Neural progenitor cell (in vitro differentiated cells): ENCODE measurements around the gene COMMD1. TPM values are rescaled to one million over a fixed set of nuclear protein-coding genes. Genes with fewer than 3 reads are reported as not detected.

Source experiments
- DNase-seq: peaks from one replicate; pipeline ENCODE4 v3.0.0-alpha.2; 2016; ENCODE audit warnings: low spot score
- H2AFZ ChIP-seq: fragments of 200-600 bp; sonication (generic); replicated peaks from 2 replicates; pipeline ENCODE4 v1.6.1; 2016; ENCODE audit warnings: antibody characterized with exemption
- H3F3A ChIP-seq: fragments of 200-600 bp; sonication (generic); 2 replicates; pipeline ENCODE4 v1.6.1; 2016; ENCODE audit warnings: antibody characterized with exemption, low read depth
- H3K27ac ChIP-seq: fragments of 200-600 bp; sonication (generic); 2 replicates; pipeline ENCODE4 v1.5.1; 2016; ENCODE audit warnings: mild to moderate bottlenecking
- H3K27me3 ChIP-seq: fragments of 200-600 bp; sonication (generic); 2 replicates; pipeline ENCODE4 v1.6.1; 2016; ENCODE audit warnings: mild to moderate bottlenecking, moderate library complexity
- H3K36me3 ChIP-seq: fragments of 200-600 bp; sonication (generic); 2 replicates; pipeline ENCODE4 v1.5.1; 2016
- H3K4me1 ChIP-seq: fragments of 200-600 bp; sonication (generic); 2 replicates; pipeline ENCODE4 v1.6.1; 2016; ENCODE audit warnings: mixed run types
- H3K4me2 ChIP-seq: fragments of 200-600 bp; sonication (generic); 2 replicates; pipeline ENCODE4 v1.6.1; 2016
- H3K4me3 ChIP-seq: fragments of 200-600 bp; sonication (generic); 2 replicates; pipeline ENCODE4 v1.5.1; 2016
- H3K79me2 ChIP-seq: fragments of 200-600 bp; sonication (generic); 2 replicates; pipeline ENCODE4 v1.6.1; 2016; ENCODE audit warnings: low read depth
- H3K9ac ChIP-seq: fragments of 200-600 bp; sonication (generic); 2 replicates; pipeline ENCODE4 v1.6.1; 2016
- H3K9me3 ChIP-seq: fragments of 200-600 bp; sonication (generic); 2 replicates; pipeline ENCODE4 v1.5.1; 2016; ENCODE audit warnings: low read depth
- H4K20me1 ChIP-seq: fragments of 200-600 bp; sonication (generic); 2 replicates; pipeline ENCODE4 v1.6.1; 2016; ENCODE audit warnings: low read depth
- H3K27ac Mint-ChIP-seq: 3 replicates; pipeline ENCODE4 v1.8.0; 2021; ENCODE audit warnings: mixed read lengths
- H3K27me3 Mint-ChIP-seq: 2 replicates; pipeline ENCODE4 v1.8.0; 2022; ENCODE audit warnings: low read depth, mild to moderate bottlenecking, inconsistent platforms, moderate library complexity, mixed read lengths; ENCODE audit not compliant: insufficient read depth
- H3K36me3 Mint-ChIP-seq: 3 replicates; pipeline ENCODE4 v1.8.0; 2021; ENCODE audit warnings: mixed read lengths
- H3K4me1 Mint-ChIP-seq: 3 replicates; pipeline ENCODE4 v1.8.0; 2021; ENCODE audit warnings: mixed read lengths
- H3K4me3 Mint-ChIP-seq: 3 replicates; pipeline ENCODE4 v1.8.0; 2021; ENCODE audit warnings: mild to moderate bottlenecking, moderate library complexity, mixed read lengths
- H3K9me3 Mint-ChIP-seq: 3 replicates; pipeline ENCODE4 v1.8.0; 2020; ENCODE audit warnings: mixed read lengths
- CTCF ChIP-seq: fragments of 200-600 bp; sonication (generic); IDR thresholded peaks from 2 replicates; pipeline ENCODE4 v1.5.1; 2017; ENCODE audit warnings: antibody characterized with exemption, mild to moderate bottlenecking
- EZH2 ChIP-seq: fragments of 200-600 bp; sonication (generic); IDR thresholded peaks from 2 replicates; pipeline ENCODE4 v1.6.1; 2017; ENCODE audit warnings: antibody characterized with exemption, mild to moderate bottlenecking, moderate library complexity
- EZH2phosphoT487 ChIP-seq: fragments of 200-600 bp; sonication (generic); IDR thresholded peaks from 2 replicates; pipeline ENCODE4 v1.6.1; 2017; ENCODE audit warnings: antibody characterized with exemption
- total RNA-seq: library from RNA; depleted of rRNA; stranded (reverse); fragments of >200 nt; gene quantifications from 2 replicates; pipeline ENCODE4 v1.2.3, GENCODE V29; 2015; ENCODE audit warnings: low replicate concordance

The COMMD1 gene
- total RNA-seq, 1 donor from 2014 or later = 26.7 TPM

DNA sequence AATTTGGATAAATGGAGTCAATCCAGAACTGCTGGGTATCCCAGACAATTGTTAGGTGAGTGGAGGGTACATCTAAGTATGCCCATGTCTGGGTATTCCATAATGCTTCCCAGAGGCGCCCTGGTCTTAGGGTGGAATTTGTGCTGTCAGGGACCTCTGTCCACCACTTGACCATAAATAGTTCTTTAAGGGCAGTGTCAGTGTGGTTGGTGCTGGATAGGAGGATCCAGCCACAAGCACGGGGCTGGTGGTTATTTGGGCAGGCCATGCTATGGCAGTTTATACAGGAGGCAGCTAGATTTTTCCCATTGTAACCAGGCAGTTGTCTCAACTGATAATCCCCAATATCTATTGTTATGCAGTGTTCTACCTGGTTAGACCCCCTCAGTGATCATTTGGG, 186.0 kb downstream of the COMMD1 start:
- no peaks in the 10 kb centered on the region for H3K9me3 Mint-ChIP-seq
- H3K9ac ChIP-seq = no peak overlapping the region
- no peaks in the 10 kb centered on the region for H3F3A ChIP-seq
- no peak overlapping the region for H3K4me3 Mint-ChIP-seq
- no peak overlapping the region for H3K27ac Mint-ChIP-seq
- H3K9me3 ChIP-seq = no peaks in the 10 kb centered on the region
- H3K4me1 Mint-ChIP-seq = no peaks in the 10 kb centered on the region
- no peaks in the 10 kb centered on the region for H3K4me1 ChIP-seq
- no peaks in the 10 kb centered on the region for H3K27me3 ChIP-seq
- H2AFZ ChIP-seq = no peak overlapping the region
- no peak for DNase-seq
- no peaks in the 10 kb centered on the region for H3K27me3 Mint-ChIP-seq
- no peaks in the 10 kb centered on the region for H4K20me1 ChIP-seq
- H3K4me2 ChIP-seq = no peak overlapping the region
- no peak for TF ChIP-seq EZH2phosphoT487
- TF ChIP-seq CTCF = no peak
- TF ChIP-seq EZH2 = no peak
- H3K79me2 ChIP-seq = no peaks in the 10 kb centered on the region
- no peaks in the 10 kb centered on the region for H3K36me3 ChIP-seq
- H3K4me3 ChIP-seq = no peak overlapping the region
- no peaks in the 10 kb centered on the region for H3K36me3 Mint-ChIP-seq
- no peak overlapping the region for H3K27ac ChIP-seq

- Mint-ChIP-seq H3K9me3 (no peaks in the 10 kb centered on the region), H3K27ac (no peak overlapping the region), H3K27me3 (no peaks in the 10 kb centered on the region), H3K4me3 (no peak overlapping the region), H3K4me1 (peaks cover 22% of the 10 kb centered on the region), H3K36me3 (no peaks in the 10 kb centered on the region)
- H3K79me2 ChIP-seq = no peaks in the 10 kb centered on the region
- no peak overlapping the region for H3K4me3 ChIP-seq
- H2AFZ ChIP-seq = no peak overlapping the region
- H3K27me3 ChIP-seq = no peaks in the 10 kb centered on the region
- no peak overlapping the region for H3K4me2 ChIP-seq
- H3K4me1 ChIP-seq = no peaks in the 10 kb centered on the region
- H4K20me1 ChIP-seq = no peaks in the 10 kb centered on the region
- no peaks in the 10 kb centered on the region for H3F3A ChIP-seq
- no peak overlapping the region for H3K9ac ChIP-seq
- DNase-seq = no peak
- no peaks in the 10 kb centered on the region for H3K9me3 ChIP-seq
- no peak for TF ChIP-seq CTCF
- no peak for TF ChIP-seq EZH2phosphoT487
- TF ChIP-seq EZH2 = no peak
- no peaks in the 10 kb centered on the region for H3K36me3 ChIP-seq
- no peak overlapping the region for H3K27ac ChIP-seq
These were observed 193.6 kb downstream of the COMMD1 start for GRCh38 chr2:62099050-62099449.

- Mint-ChIP-seq H3K4me1 (peaks cover 22% of the 10 kb centered on the region), H3K36me3 (no peaks in the 10 kb centered on the region), H3K9me3 (no peaks in the 10 kb centered on the region), H3K4me3 (no peak overlapping the region), H3K27me3 (no peaks in the 10 kb centered on the region), H3K27ac (no peak overlapping the region)
- H3K27me3 ChIP-seq = no peaks in the 10 kb centered on the region
- H2AFZ ChIP-seq = no peak overlapping the region
- H3K9me3 ChIP-seq = no peaks in the 10 kb centered on the region
- H3K4me3 ChIP-seq = no peak overlapping the region
- no peak overlapping the region for H3K9ac ChIP-seq
- no peaks in the 10 kb centered on the region for H3K79me2 ChIP-seq
- H3K27ac ChIP-seq = no peak overlapping the region
- H3K4me2 ChIP-seq = no peak overlapping the region
- TF ChIP-seq EZH2phosphoT487 = no peak
- no peak for TF ChIP-seq CTCF
- TF ChIP-seq EZH2 = no peak
- no peak for DNase-seq
- no peaks in the 10 kb centered on the region for H3K4me1 ChIP-seq
- no peaks in the 10 kb centered on the region for H4K20me1 ChIP-seq
- H3K36me3 ChIP-seq = no peaks in the 10 kb centered on the region
- H3F3A ChIP-seq = no peaks in the 10 kb centered on the region
These were observed 194.2 kb downstream of the COMMD1 start for GRCh38 chr2:62099523-62100175.
